ENCODE data around the gene CALN1. TPM values are rescaled to one million over a fixed set of nuclear protein-coding genes. Genes with fewer than 3 reads are reported as not detected.

CALN1 gene
- total and polyA plus RNA-seq, 9 of the 15 experiments (the other 6 are each of a cell fraction or from before 2014, with no cell fraction given), result 1.4 to 7.5 (median 3.3) TPM

DNA sequence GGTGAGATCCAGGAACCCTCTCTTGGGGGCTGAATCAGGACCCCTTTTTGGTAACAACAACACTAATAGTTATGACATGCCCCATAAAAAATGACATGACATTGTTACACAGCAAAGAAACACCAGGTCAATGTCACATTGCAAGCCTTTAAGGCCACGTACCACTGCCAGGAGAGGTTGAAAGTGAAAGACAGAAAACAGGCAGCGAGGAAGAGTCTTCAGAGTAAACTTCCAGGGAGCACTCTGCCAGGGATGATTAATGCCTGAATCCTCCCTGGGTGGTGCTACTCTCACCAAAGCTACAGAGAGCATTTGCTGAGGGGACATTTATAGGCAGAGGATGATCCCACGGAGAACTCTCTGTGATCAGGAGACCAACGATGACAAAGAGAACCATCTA lies 551.6 kb downstream of the CALN1 start (continued):
- TF ChIP-seq, protein P1, sequence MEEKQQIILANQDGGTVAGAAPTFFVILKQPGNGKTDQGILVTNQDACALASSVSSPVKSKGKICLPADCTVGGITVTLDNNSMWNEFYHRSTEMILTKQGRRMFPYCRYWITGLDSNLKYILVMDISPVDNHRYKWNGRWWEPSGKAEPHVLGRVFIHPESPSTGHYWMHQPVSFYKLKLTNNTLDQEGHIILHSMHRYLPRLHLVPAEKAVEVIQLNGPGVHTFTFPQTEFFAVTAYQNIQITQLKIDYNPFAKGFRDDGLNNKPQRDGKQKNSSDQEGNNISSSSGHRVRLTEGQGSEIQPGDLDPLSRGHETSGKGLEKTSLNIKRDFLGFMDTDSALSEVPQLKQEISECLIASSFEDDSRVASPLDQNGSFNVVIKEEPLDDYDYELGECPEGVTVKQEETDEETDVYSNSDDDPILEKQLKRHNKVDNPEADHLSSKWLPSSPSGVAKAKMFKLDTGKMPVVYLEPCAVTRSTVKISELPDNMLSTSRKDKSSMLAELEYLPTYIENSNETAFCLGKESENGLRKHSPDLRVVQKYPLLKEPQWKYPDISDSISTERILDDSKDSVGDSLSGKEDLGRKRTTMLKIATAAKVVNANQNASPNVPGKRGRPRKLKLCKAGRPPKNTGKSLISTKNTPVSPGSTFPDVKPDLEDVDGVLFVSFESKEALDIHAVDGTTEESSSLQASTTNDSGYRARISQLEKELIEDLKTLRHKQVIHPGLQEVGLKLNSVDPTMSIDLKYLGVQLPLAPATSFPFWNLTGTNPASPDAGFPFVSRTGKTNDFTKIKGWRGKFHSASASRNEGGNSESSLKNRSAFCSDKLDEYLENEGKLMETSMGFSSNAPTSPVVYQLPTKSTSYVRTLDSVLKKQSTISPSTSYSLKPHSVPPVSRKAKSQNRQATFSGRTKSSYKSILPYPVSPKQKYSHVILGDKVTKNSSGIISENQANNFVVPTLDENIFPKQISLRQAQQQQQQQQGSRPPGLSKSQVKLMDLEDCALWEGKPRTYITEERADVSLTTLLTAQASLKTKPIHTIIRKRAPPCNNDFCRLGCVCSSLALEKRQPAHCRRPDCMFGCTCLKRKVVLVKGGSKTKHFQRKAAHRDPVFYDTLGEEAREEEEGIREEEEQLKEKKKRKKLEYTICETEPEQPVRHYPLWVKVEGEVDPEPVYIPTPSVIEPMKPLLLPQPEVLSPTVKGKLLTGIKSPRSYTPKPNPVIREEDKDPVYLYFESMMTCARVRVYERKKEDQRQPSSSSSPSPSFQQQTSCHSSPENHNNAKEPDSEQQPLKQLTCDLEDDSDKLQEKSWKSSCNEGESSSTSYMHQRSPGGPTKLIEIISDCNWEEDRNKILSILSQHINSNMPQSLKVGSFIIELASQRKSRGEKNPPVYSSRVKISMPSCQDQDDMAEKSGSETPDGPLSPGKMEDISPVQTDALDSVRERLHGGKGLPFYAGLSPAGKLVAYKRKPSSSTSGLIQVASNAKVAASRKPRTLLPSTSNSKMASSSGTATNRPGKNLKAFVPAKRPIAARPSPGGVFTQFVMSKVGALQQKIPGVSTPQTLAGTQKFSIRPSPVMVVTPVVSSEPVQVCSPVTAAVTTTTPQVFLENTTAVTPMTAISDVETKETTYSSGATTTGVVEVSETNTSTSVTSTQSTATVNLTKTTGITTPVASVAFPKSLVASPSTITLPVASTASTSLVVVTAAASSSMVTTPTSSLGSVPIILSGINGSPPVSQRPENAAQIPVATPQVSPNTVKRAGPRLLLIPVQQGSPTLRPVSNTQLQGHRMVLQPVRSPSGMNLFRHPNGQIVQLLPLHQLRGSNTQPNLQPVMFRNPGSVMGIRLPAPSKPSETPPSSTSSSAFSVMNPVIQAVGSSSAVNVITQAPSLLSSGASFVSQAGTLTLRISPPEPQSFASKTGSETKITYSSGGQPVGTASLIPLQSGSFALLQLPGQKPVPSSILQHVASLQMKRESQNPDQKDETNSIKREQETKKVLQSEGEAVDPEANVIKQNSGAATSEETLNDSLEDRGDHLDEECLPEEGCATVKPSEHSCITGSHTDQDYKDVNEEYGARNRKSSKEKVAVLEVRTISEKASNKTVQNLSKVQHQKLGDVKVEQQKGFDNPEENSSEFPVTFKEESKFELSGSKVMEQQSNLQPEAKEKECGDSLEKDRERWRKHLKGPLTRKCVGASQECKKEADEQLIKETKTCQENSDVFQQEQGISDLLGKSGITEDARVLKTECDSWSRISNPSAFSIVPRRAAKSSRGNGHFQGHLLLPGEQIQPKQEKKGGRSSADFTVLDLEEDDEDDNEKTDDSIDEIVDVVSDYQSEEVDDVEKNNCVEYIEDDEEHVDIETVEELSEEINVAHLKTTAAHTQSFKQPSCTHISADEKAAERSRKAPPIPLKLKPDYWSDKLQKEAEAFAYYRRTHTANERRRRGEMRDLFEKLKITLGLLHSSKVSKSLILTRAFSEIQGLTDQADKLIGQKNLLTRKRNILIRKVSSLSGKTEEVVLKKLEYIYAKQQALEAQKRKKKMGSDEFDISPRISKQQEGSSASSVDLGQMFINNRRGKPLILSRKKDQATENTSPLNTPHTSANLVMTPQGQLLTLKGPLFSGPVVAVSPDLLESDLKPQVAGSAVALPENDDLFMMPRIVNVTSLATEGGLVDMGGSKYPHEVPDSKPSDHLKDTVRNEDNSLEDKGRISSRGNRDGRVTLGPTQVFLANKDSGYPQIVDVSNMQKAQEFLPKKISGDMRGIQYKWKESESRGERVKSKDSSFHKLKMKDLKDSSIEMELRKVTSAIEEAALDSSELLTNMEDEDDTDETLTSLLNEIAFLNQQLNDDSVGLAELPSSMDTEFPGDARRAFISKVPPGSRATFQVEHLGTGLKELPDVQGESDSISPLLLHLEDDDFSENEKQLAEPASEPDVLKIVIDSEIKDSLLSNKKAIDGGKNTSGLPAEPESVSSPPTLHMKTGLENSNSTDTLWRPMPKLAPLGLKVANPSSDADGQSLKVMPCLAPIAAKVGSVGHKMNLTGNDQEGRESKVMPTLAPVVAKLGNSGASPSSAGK (IDR thresholded peaks at IDR 0.05), result no peak
